K562 (cell line): ENCODE measurements around the gene TBR1. TPM values are rescaled to one million over a fixed set of nuclear protein-coding genes. Genes with fewer than 3 reads are reported as not detected.

Source experiments
- ATAC-seq: fragments of 200-7000 bp; cut with Tn5 transposase; 3 replicates; pipeline ENCODE4 v1.9.1; 2020; ENCODE audit warnings: moderate library complexity
- BruUV-seq: library from RNA; stranded (reverse); fragments of 400-500 nt; replicated peaks from 2 replicates; lab custom pipeline; 2021; lab: Mats Ljungman, UMichigan
- CTCF ChIA-PET: fragments of 300-600 bp; formaldehyde crosslinking; extraction: SDS; loops from one replicate; lab custom pipeline; 2021; ENCODE audit warnings: low intra/inter-chr PET ratio; lab: Yijun Ruan, JAX
- POLR2A ChIA-PET: fragments of 300-600, 350-650 bp; sonication (Branson Sonifier 250); formaldehyde crosslinking; extraction: SDS; loops from one replicate; lab custom pipeline; 2021; ENCODE audit warnings: antibody characterized with exemption, inconsistent platforms; lab: Yijun Ruan, JAX
- DNase-seq, 4 experiments: peaks; one replicate each; pipeline versions ENCODE4 v3.0.0 to v3.0.0-alpha.2; 2011 to 2018; ENCODE audit warnings: low spot score in 3 of 4, mixed read lengths in 3 of 4; ENCODE audit errors: extremely low read depth in 1 of 4
- FAIRE-seq: peaks from 2 replicates; lab custom pipeline; 2011; peaks lifted over from hg19 to GRCh38; lab: Jason Lieb, UNC
- H2AFZ ChIP-seq: 2 replicates; pipeline ENCODE4 v1.6.0; 2011; ENCODE audit warnings: low read depth, low read length, control low read depth, inconsistent platforms
- H3K27ac ChIP-seq: fragments of 200-600 bp; 3 replicates; pipeline ENCODE4 v1.8.0; 2011; ENCODE audit warnings: low read depth, mild to moderate bottlenecking, control low read depth, inconsistent platforms, low read length, moderate library complexity, mixed read lengths; ENCODE audit errors: extremely low read depth
- H3K27me3 ChIP-seq, 2 experiments: fragments of 300-600 bp in 1 of 2; 2 replicates in 1 of 2; 3 replicates in 1 of 2; pipeline versions ENCODE4 v1.6.0 to v1.8.0; 2011; ENCODE audit warnings: inconsistent platforms in 2 of 2, low read length in 2 of 2, mild to moderate bottlenecking in 1 of 2, mixed read lengths in 1 of 2, moderate library complexity in 1 of 2; ENCODE audit not compliant: control insufficient read depth in 2 of 2, insufficient read depth in 2 of 2
- H3K36me3 ChIP-seq: fragments of 300-600 bp; 3 replicates; pipeline ENCODE4 v1.8.0; 2011; ENCODE audit warnings: mild to moderate bottlenecking, low read length, inconsistent platforms; ENCODE audit not compliant: control insufficient read depth, insufficient read depth
- H3K4me1 ChIP-seq, 2 experiments: fragments of 200-600 bp in 1 of 2; replicated peaks in 1 of 2; 2 replicates in 1 of 2; 3 replicates in 1 of 2; pipeline versions ENCODE4 v1.5.1 to v1.8.0; 2011; ENCODE audit warnings: inconsistent platforms in 2 of 2, low read length in 2 of 2, mild to moderate bottlenecking in 1 of 2, mixed read lengths in 1 of 2, moderate library complexity in 1 of 2; ENCODE audit not compliant: control insufficient read depth in 2 of 2, insufficient read depth in 2 of 2
- H3K4me2 ChIP-seq: 2 replicates; pipeline ENCODE4 v1.6.1; 2011; ENCODE audit warnings: low read length, control low read depth, inconsistent platforms, mixed read lengths; ENCODE audit not compliant: insufficient read depth
- H3K4me3 ChIP-seq: fragments of 200-600 bp; sonication (generic), shearing (Covaris generic); 2 replicates; pipeline ENCODE4 v1.5.1; 2016; ENCODE audit warnings: control low read depth, inconsistent platforms
- H3K79me2 ChIP-seq: fragments of 200-600 bp; 3 replicates; pipeline ENCODE4 v1.8.0; 2011; ENCODE audit warnings: low read length, inconsistent platforms; ENCODE audit not compliant: control insufficient read depth, insufficient read depth
- H3K9ac ChIP-seq, 2 experiments: 2 replicates each; pipeline versions ENCODE4 v1.6.0 to v1.6.1; 2011; ENCODE audit warnings: low read depth in 2 of 2, low read length in 2 of 2, control low read depth in 1 of 2, inconsistent platforms in 1 of 2, mild to moderate bottlenecking in 1 of 2, mixed read lengths in 1 of 2; ENCODE audit not compliant: insufficient read depth in 1 of 2
- H3K9me1 ChIP-seq: one replicate; pipeline ENCODE4 v1.6.0; 2011; ENCODE audit warnings: inconsistent platforms, mild to moderate bottlenecking, low read length, moderate library complexity; ENCODE audit not compliant: control insufficient read depth, insufficient read depth
- H3K9me3 ChIP-seq: replicated peaks from 2 replicates; pipeline ENCODE4 v1.5.1; 2011; ENCODE audit warnings: low read depth, low read length, inconsistent platforms; ENCODE audit not compliant: control insufficient read depth, insufficient read depth
- H4K20me1 ChIP-seq: replicated peaks from 2 replicates; pipeline ENCODE4 v1.6.1; 2011; ENCODE audit warnings: low read length, inconsistent platforms, mixed read lengths; ENCODE audit not compliant: control insufficient read depth, insufficient read depth
- ATF1 ChIP-seq, 2 experiments: fragments of 450-650 bp in 1 of 2; IDR thresholded peaks; 2 replicates each; pipeline ENCODE4 v1.6.1; 2016; ENCODE audit warnings: missing compliant biosample characterization in 1 of 2, missing genetic modification characterization in 1 of 2
- SMARCA4 ChIP-seq: fragments of 450-650 bp; IDR thresholded peaks from 2 replicates; pipeline ENCODE4 v1.6.1; 2016
- WGBS: fragments of 100-300 bp; shearing (Covaris generic); methylation state at CpG from one replicate; pipeline ENCODE4 v1.1.6; 2016; ENCODE audit warnings: low coverage, mixed read lengths; ENCODE audit not compliant: insufficient coverage; ENCODE audit errors: missing lambda C conversion rate; 5-methylcytosine and 5-hydroxymethylcytosine counted together
- in situ Hi-C: fragments of 300-500 bp; cut with MboI; formaldehyde crosslinking; loops from 4 replicates; pipeline ENCODE4 v1.15.0; 2018; ENCODE audit warnings: inconsistent platforms, mixed read lengths
- intact Hi-C: fragments of 100-400 bp; cut with micrococcal nuclease; formaldehyde crosslinking; loops from 2 replicates; pipeline ENCODE4 v1.14.2; 2022
- polyA plus RNA-seq, 8 experiments: library from polyadenylated mRNA; depleted of rRNA in 4 of 8; stranded (reverse) in 5 of 8; unstranded in 3 of 8; fragments of >200 nt; fragmentation: Nextera tagmentation in 2 of 8; fragmentation: Illumina TruSeq in 1 of 8; extraction: Ambion mirVana in 2 of 8; extraction: Trizol in 1 of 8; gene quantifications; 2 replicates each; pipeline versions ENCODE4 v1.2.1 to v1.2.3, GENCODE V29; 2011 to 2014; ENCODE audit warnings: inconsistent platforms in 1 of 8, missing spikeins in 1 of 8
- total RNA-seq, 7 experiments: library from RNA; depleted of rRNA in 6 of 7; stranded (reverse); fragments of >200 nt in 6 of 7; fragmentation: Illumina TruSeq in 2 of 7; extraction: Trizol in 2 of 7; gene quantifications; 2 replicates each; pipeline versions ENCODE4 v1.2.1 to v1.2.3, GENCODE V29; 2011 to 2021; ENCODE audit warnings: low replicate concordance in 1 of 7
- TF ChIP-seq, protein P1 (sequence below), 2 experiments: IDR thresholded peaks in 1 of 2; conservative IDR thresholded peaks in 1 of 2; 2 replicates each; pipeline ENCODE4 v1.6.1; 2016; ENCODE audit warnings: low read depth in 2 of 2, mild to moderate bottlenecking in 1 of 2, missing compliant biosample characterization in 1 of 2, missing genetic modification characterization in 1 of 2, moderate library complexity in 1 of 2

TBR1 gene
- total and polyA plus RNA-seq, 9 of the 15 experiments (the other 6 are each of a cell fraction or from before 2014, with no cell fraction given) = 0.01 to 0.09 TPM; not detected in 7

GRCh38 chr2:161424394-161424769 is 8.3 kb downstream of the TBR1 start:
- Histone ChIP-seq H3K9ac (no peak overlapping the region), H3K4me2 (no peak overlapping the region), H3K79me2 (no peaks in the 10 kb centered on the region), H3K36me3 (no peaks in the 10 kb centered on the region), H3K27ac (no peak overlapping the region), H3K4me1 (peaks cover 0 to 19% of the 10 kb centered on the region in 2 experiments; a peak in 2 of 5 replicates), H2AFZ (no peak overlapping the region), H3K4me3 (no peak overlapping the region), H4K20me1 (no peaks in the 10 kb centered on the region), H3K27me3 (peaks cover 47 to 55% of the 10 kb centered on the region in 2 experiments; a peak in 4 of 5 replicates), H3K9me1 (no peaks in the 10 kb centered on the region), H3K9me3 (no peaks in the 10 kb centered on the region)
- DNase-seq (no peak), ATAC-seq (no peak), FAIRE-seq (no peak)
- 22% methylated on average over 9 of the region's 9 CpGs for WGBS
- in situ Hi-C loops = no loop called here
- BruUV-seq = no TSS peak
- POLR2A ChIA-PET = interaction anchor here (1.1 kb wide), 1 partner anchor 116 kb away, joined by 3 read pairs; the partner anchor contains the start of gene PSMD14
- intact Hi-C loops = no loop called here
- CTCF ChIA-PET = no interaction called here
- TF ChIP-seq, protein P1, sequence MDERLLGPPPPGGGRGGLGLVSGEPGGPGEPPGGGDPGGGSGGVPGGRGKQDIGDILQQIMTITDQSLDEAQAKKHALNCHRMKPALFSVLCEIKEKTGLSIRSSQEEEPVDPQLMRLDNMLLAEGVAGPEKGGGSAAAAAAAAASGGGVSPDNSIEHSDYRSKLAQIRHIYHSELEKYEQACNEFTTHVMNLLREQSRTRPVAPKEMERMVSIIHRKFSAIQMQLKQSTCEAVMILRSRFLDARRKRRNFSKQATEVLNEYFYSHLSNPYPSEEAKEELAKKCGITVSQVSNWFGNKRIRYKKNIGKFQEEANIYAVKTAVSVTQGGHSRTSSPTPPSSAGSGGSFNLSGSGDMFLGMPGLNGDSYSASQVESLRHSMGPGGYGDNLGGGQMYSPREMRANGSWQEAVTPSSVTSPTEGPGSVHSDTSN (CRISPR knock-in tag; IDR thresholded peaks at IDR 0.05; ENCODE audit: low read depth) = no peak
- TF ChIP-seq, protein P1 (tag; conservative IDR thresholded peaks at IDR 0.05; ENCODE audit: low read depth) = no peak
- TF ChIP-seq ATF1 (CRISPR knock-in tag; IDR thresholded peaks at IDR 0.05) = no peak
- no peak for TF ChIP-seq ATF1 (tag; IDR thresholded peaks at IDR 0.05)
- TF ChIP-seq SMARCA4 = no peak
